OCI-M1 (cell line): ENCODE data around the gene DYNC1H1.
"Not testable (repeated sequence)": the region's sequence is repeated elsewhere in the genome, so short reads cannot be mapped to it uniquely, and the experiment has no call there.

Source experiments
- DNase-seq: peaks from one replicate; lab custom pipeline; 2025; lab: John Stamatoyannopoulos, UW

Gene DYNC1H1

DNA sequence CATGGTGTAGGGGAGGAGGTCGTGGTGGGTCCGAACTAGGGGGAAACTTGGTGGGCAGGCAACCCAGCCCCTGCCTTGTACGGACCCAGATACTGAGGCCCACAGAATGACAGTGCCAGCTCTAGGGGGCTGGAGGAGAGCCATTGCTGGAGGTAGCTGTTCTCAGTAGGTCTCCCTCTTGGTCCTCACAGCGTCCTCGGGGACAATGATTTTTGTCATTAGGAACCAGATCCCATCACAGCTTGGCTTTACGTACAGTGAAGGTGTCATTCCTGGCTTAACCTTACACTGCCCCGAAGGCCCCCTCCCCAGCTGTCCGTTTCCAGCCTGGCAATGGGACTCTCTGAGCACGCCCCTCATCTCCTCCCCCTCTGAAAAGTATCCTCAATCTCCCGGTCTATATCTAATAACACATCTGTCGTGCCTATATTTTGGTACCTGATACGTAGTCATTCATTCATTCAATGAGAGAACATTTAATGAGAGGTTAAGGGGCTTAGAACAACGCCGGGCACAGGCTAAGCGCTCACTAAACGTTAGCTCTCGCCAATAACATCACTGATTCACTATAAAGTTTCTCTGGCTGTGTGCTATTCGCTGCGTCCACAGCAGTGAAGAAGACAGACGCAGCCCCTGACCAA, 597 bp upstream of the DYNC1H1 start:
- DNase-seq = no peak

DNA sequence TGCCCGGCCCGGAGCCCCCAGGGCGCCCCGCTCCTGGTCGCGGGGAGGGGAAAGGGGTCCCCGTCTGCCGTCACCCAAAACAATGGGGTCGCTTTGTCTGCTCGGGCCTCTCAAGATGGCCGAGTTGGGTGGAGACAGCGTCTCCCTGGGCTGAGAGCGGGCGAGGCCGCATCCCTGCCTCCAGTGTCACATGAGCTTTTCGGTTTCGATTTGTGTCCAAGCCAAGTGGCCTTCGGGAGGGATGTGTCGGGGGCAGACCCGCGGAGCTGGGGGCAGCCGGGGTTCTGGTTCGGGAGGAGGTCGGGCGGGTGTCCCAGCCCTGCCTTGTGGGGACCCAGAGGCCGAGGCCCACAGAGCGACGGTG, 790 bp downstream of the DYNC1H1 start:
- peak; percentile 73 for DNase-seq

DNA sequence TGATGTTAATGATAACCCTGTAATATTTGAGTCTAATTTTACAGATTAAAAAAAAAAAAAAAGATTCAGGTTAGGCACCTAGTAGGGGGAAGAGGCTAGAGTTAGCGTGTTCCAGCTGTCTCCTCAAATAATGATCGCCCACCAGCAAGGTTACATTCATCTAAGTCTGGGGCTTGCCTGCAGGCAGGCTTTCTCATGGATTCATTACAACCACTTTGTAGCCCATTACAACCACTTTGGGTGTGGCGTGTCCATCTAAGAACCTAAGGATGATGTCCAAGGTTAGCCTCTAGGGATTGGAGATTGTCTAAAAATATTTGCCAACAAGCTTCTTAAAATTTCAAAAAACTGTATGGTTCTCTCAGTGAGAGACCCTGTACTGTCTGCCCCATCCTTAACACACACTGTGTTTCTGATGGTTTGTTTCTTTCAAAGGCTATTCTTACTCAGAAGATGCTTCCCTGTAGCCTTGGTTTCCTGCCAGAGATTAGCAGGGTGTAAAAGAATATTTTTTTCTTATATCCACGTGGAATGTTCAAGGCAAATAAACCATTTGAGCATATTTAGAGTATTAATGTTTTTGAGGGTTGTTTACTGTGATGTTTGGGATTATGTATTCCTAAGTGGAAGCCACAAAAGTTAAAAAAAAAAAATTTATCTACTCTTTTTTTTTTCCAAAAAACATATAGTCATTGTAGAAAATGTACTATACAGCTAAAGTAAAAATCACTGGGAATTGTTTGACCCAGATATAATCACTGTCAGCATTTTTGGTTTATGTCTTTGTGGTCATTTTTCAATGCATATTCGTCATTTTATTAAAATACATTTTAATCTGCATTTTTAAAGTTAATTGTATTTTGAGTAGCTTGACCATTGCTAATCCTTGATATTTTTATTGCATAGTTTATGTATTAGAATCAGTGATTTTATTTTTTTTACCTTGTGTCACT, 1.7 kb downstream of the DYNC1H1 start:
- peak; percentile 3 for DNase-seq

DNA sequence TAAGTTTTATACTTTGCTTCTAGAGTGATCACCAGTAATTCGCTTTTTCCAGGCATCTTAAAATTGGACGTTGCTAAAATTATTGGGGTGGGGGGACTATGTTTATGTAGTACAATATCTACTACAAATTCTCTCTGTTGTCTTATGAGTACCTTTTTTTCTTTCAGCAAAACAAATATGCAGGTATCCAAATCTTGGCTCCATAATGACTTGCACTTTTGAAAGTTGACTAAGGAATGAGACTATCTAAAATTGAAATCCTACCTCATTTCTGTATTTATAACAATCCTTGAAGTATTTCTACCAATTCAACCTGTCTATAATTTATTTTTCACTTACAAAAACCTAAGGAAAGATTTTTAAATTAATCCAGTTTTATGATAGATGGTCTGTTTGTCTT, 2.4 kb downstream of the DYNC1H1 start:
- peak; percentile 2 for DNase-seq

DNA sequence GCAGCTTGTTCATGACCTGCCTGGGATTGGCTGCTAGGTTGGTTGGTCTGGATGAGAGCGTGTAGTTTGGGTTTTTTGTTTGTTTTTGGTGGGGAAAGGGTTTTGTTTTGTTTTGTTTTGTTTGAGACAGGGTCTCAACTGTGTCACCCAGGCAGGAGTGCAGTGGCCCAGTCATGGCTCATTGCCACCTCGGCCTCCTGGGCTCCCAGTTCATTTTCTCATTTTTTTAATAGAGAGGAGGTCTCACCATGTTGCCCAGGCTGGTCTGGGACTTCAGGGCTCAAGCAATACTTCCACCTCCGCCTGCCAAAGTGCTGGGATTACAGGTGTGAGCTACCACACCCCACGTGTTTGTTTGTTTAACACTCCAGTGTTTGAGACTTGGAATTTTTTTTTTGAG, 3.8 kb downstream of the DYNC1H1 start:
- DNase-seq = no peak

DNA sequence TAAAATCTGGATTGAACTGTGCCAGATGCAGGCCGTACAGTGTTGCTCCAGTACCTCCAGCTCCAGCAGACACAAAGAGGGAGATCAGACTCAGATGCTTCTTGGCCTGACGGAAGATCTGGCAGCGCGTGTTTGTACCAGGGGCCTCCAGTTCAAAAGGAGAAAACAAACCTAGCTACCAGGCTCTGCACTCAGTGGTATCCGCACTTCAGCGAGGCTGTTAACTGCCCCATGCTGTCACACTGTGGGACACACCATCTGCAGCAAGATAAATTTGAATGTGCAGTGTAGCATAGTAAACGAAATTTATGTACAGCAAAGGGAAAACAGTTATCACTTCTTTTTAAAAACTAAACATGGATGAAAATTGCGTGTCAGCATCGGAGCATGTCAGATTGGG, 5.1 kb downstream of the DYNC1H1 start:
- no peak for DNase-seq

DNA sequence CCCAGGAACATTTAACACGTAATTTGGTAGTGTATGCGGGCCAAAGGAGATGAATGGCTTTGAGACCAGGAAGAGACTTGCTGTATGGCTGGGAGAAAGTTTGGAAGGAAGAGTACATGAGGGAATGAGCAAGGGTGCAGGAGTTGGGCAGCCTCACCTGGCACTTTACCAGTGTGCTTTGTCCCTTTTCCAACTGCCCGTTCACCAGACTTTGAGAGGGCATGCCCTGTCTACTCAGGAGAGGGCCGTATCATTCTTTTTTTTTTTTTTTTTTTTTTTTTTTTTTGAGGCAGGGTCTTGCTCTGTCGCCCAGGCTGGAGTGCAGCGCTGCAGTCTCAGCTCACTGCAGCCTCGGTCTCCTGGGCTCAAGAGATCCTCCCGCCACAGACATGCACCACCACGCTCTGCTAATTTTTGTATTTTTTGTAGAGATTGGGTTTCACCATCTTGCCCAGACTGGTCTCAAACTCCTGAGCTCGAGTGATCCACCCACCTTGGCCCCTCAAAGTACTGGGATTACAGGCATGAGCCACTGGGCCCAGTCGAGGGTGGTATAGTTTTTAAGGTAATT, 6.5 kb downstream of the DYNC1H1 start:
- no peak for DNase-seq

DNA sequence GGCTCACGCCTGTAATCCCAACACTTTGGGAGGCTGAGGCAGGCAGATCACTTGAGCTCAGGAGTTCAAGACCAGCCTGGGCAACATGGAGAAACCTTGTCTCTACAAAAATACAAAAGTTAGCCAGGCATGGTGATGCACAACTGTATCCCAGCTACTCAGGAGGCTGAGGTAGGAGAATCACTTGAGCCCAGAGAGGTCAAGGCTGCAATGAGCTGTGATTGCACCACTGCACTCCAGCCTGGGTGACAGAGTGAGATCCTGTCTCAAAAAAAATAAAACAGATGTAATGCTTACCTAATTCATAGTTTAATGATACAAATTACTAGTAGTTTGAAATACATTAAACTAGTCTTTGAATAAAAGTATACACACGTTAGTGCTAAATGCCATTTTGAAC, 7.1 kb downstream of the DYNC1H1 start:
- not testable (repeated sequence) for DNase-seq

DNA sequence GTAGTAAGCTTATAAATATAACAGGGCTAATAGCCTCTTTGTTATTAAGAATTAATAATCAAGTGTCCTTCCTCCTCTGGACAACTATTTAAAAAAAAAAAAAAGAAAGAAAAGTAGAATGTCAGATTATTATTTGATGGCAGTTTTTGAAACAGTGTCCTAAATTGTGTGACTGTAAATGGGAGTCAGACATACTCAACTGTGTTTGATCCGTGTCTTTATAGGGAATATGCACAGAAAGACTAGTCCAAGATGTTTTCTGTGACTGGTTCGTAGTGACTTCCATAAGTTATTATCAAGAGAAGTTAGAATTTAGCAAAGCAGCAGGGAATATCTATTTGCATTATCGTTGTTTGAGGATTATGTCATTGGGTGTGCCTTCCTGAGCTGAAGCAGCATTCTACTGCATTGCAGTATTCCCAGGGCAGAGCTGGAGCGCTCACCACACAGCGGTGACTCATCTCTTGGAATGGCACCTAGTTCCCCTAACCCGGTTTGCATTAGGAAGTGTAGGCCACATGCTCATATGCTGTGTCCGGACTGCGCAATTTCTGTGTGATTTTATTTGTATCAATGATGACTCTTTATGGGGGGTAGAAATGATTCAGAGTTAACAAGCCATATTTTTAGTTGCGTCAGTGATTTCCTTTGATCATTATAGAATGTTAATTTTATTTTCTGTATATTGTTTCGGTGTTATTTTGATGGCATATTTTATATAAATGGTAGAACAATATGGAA, 7.9 kb downstream of the DYNC1H1 start:
- peak; percentile 6 for DNase-seq

DNA sequence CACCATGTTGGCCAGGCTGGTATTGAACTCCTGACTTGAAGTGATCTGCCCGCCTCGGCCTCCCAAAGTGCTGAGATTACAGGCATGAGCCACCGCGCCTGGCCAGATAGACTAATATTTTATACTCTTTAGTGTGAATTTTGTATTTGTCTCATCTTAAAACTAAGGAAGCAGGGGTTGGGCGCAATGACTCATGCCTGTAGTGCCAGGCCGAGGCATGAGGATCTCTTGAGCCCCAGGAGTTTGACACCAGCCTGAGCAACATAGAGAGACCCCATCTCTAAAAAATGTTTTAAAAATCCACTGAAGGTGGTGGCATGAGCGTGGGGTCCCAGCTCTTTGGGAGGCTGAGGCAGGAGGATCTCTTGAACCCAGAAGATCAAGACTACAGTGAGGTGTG, 9.0 kb downstream of the DYNC1H1 start:
- DNase-seq = no peak

DNA sequence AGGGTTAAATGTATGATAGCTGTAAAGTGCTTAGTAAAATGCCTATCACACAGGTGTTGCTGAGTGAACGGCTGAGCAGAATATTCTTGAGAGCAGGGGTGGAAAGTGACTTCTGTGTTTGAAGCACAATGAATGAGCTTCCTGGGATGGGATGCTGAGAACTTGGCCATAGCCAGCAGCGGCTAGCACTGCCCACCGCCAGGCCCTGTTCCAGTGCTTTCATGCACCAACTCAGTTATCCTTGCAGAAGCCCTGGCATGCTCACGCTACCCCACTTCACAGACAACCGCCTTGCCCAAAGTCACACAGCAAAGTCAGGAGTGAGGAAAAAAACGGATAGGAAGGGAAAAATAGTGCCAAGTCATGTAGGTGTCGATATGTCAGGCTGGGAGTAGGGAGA, 10.9 kb downstream of the DYNC1H1 start:
- DNase-seq = no peak

DNA sequence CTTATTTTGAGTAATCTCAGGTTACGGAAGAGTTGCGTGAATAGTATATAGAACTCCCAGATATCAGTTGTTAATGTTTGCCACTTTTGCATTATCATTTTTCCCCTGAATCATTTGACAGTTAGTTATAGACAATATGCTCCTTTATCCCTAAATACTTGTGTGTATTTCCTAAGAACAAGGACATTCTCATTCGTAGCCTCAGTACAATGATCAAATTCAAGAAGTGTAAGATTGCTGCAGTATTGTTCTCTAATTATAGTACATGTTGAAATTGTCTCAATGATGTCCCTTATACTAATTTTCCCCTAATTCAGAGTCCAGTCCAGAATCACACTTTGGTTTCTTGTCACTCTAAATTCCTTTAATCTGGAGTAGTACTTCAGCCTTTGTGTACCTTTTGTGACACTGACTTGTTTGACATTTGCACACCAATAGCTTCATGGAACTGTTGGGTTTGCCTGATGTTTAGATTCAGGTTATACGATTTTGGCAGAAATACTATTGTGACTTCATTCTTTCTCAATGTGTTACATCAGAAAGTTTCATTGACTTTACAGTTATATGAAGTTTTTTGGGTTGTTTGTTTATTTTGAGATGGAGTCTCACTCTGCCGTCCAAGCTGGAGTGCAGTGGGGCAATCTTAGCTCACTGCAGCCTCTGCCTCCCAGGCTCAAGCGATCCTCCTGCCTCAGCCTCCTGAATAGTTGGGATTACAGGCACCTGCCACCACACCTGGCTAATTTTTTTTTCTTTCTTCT, 13.1 kb downstream of the DYNC1H1 start:
- DNase-seq = no peak

DNA sequence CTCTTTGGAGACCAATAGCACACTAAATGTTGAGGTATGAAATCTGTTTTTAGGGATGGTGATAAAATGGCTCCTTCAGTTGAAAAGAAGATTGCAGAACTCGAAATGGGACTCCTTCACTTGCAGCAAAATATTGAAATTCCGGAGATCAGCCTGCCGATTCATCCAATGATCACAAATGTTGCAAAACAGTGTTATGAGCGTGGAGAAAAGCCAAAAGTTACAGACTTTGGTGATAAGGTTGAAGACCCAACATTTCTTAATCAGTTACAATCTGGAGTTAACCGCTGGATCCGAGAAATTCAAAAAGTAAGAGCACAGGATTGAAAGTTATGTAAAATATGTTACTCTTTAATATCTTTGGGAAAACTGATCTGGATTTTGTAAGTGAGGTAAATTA, 15.3 kb downstream of the DYNC1H1 start:
- no peak for DNase-seq

DNA sequence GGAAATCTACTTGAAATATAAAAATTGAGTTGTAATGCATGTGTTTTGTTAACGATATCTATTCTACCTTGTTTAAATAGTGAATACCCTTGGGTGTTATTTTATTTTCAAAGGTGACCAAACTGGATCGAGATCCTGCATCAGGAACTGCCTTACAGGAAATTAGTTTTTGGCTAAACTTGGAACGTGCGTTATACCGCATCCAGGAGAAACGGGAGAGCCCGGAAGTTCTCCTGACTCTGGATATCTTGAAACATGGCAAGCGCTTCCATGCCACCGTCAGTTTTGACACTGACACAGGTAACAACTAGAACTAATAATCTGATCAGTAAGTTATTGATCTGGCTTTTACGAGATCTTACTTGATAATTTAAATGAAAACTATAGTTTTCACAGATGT, 15.9 kb downstream of the DYNC1H1 start:
- no peak for DNase-seq

DNA sequence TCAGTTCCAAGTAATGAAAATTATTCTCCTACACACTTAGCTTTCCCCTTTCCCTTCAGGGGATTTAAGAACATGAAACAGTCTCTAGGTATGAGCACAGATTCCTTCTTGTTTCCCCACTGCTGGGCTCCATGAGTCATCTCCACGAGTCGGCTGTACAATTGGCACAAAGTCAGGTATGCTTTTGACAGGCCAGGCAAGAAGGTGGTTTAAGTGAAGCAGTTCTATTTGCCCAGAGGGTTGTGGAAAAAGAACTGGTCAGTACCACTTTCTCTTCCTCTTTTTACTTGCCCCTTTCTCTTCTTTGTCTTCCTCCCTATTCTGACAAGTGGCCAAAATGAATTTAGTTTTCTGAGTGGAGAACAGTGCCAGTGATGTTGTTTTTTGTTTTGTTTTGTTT, 16.3 kb downstream of the DYNC1H1 start:
- no peak for DNase-seq

DNA sequence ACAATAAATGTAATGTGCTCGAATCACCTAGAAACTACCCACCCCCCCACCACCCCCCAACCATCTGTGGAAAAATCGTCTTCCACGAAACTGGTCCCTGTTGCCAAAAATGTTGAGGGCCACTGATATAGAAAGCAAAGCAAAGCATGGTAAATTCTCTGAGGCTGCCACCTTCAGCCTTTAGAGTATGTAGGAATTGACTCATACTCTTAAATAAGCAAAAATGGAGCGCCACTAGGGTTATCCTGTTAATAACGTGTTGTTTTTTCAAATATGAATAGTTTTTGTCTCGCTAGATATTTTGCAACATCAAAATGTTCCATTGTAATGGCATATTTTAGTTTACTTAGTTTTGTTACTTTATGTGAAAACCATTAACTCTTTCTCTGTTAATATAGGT, 18.2 kb downstream of the DYNC1H1 start:
- DNase-seq = no peak

DNA sequence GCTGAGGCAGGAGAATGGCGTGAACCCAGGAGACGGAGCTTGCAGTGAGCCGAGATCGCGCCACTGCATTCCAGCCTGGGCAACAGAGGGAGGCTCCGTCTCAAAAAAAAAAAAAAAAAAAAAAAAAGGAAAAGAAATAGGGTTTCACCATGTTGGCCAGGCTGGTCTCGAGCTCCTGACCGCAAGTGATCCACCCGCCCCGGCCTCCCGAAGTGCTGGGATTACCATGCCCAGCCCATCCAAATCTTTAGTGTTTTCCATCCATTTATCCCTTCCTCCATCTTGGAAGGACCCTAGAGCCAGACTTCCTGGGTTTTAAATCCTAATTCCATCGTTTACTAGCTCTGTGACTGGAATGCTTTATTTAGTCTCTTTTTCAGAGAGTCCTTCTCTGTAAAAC, 20.5 kb downstream of the DYNC1H1 start:
- not testable (repeated sequence) for DNase-seq

DNA sequence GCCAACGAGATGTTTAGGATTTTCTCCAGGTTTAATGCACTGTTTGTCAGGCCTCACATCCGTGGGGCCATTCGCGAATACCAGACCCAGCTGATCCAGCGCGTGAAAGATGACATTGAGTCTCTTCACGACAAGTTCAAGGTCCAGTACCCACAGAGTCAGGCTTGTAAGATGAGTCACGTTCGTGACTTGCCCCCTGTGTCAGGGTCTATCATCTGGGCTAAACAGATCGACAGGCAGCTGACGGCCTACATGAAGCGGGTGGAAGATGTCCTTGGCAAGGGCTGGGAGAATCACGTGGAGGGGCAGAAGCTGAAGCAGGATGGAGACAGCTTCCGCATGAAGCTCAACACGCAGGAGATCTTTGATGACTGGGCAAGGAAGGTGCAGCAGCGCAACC, 21.6 kb downstream of the DYNC1H1 start:
- no peak for DNase-seq

DNA sequence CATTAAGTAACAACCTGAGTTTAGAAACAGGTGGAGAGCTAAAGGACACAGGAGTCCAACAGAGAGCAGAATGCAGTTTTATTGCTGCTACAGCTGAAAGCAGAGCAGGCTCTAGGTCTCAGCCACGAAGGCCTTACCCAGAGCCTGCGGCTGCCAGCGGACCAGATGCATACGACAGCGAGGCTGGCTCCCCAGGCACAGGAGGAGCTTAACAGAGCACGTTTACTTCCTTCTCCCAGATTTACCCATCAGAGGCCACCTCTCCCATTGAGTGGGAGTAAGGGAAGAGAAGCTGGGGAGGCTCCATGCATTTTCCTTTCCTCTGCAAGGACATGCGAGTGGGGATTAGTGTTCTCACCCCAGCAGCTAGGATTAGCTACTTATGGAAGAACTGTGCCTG, 22.6 kb downstream of the DYNC1H1 start:
- DNase-seq = no peak

DNA sequence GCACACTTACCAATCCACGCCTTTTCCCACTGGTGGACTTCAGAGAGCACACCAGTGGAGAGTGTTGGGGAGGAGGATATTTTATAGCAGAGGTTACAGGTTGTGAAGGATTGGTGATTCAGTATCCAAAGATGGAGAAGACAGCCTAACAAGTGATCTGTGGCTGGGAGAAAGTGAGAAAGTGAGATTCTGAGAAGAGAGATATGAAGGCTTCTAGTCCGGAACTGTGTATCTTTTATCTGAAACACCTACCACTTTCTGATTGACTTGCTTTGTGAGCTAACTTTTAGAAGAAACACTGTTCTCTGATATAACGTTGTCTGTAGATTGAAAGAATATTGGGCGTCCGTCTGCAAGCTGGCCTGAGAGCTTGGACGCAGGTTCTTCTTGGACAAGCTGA, 24.0 kb downstream of the DYNC1H1 start:
- no peak for DNase-seq

DNA sequence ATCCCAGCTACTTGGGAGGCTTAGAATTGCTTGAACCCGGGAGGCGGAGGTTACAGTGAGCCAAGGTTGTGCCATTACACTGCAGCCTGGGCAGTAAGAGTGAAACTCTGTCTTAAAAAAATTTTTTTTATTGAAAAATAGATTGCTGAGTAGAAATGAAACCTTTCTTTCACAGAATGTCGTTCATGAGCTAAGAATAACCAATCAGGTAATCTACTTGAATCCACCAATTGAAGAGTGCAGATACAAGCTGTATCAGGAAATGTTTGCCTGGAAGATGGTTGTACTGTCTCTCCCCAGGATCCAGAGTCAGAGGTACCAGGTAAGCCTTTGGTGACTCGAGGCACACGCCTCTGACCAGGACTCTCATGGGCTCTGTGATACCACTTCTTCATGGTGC, 27.0 kb downstream of the DYNC1H1 start:
- DNase-seq = no peak

DNA sequence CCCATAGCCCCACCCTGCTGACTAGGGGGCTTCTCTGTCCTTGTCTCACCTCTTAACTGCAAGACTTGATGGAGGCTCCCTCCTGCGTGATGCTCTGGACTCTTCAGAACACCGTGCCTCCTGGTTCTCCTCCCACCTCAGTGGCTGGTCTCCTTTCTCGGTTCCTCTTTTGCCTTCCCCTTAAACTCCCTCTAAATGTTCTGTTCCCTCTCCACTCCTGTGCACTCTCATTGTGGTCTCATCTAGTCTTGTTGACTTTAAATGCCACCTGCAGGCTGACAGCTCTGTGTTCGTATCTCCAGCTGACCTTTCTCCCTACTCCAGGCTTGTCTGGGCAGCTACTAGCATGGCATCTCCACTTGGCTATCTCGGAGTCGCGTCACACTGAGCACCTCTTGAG, 28.3 kb downstream of the DYNC1H1 start:
- no peak for DNase-seq
